GM12878 (cell line): ENCODE measurements around the gene CFAP20. TPM values are rescaled to one million over a fixed set of nuclear protein-coding genes. Genes with fewer than 3 reads are reported as not detected.

ENCODE experiments used
- BCL11A ChIP-seq: IDR thresholded peaks from 2 replicates; pipeline ENCODE4 v1.6.1; 2011; ENCODE audit warnings: low read depth, low read length
- CTCF ChIP-seq, 3 experiments: IDR thresholded peaks in 2 of 3; conservative IDR thresholded peaks in 1 of 3; 2 replicates each; pipeline ENCODE4 v1.5.1; 2011; ENCODE audit warnings: low read depth in 3 of 3, low read length in 3 of 3, mild to moderate bottlenecking in 3 of 3, control low read depth in 2 of 3, moderate library complexity in 2 of 3, inconsistent platforms in 1 of 3, mixed read lengths in 1 of 3; ENCODE audit not compliant: control insufficient read depth in 2 of 3, insufficient read depth in 1 of 3; ENCODE audit errors: extremely low read depth in 1 of 3
- E4F1 ChIP-seq: fragments of 450-650 bp; IDR thresholded peaks from 2 replicates; pipeline ENCODE4 v1.6.1; 2018; ENCODE audit warnings: borderline replicate concordance, mild to moderate bottlenecking; ENCODE audit not compliant: partially characterized antibody
- FOXM1 ChIP-seq: IDR thresholded peaks from 2 replicates; pipeline ENCODE4 v1.6.1; 2012; ENCODE audit warnings: low read depth, mild to moderate bottlenecking, inconsistent platforms, low read length, moderate library complexity
- IKZF1 ChIP-seq: fragments of 450-650 bp; conservative IDR thresholded peaks from 2 replicates; pipeline ENCODE4 v1.6.1; 2017; ENCODE audit warnings: antibody characterized with exemption, mild to moderate bottlenecking
- MXI1 ChIP-seq: fragments of 150-350 bp; IDR thresholded peaks from 2 replicates; pipeline ENCODE4 v1.6.1; 2011; ENCODE audit warnings: low read depth, mild to moderate bottlenecking, inconsistent platforms, low read length, improper control_type of control experiment
- NFXL1 ChIP-seq: fragments of 450-650 bp; IDR thresholded peaks from 2 replicates; pipeline ENCODE4 v1.6.1; 2017; ENCODE audit warnings: antibody characterized with exemption, mild to moderate bottlenecking, borderline replicate concordance
- NFYA ChIP-seq: IDR thresholded peaks from 2 replicates; pipeline ENCODE4 v1.6.1; 2011; ENCODE audit warnings: low read depth, mild to moderate bottlenecking, low read length, improper control_type of control experiment, borderline replicate concordance
- NR2C1 ChIP-seq: fragments of 450-650 bp; IDR thresholded peaks from 2 replicates; pipeline ENCODE4 v1.6.1; 2017; ENCODE audit warnings: antibody characterized with exemption, mild to moderate bottlenecking, moderate library complexity
- PAX8 ChIP-seq: fragments of 450-650 bp; IDR thresholded peaks from 2 replicates; pipeline ENCODE4 v1.6.1; 2017; ENCODE audit warnings: mild to moderate bottlenecking, moderate library complexity
- SMAD1 ChIP-seq: fragments of 450-650 bp; IDR thresholded peaks from 2 replicates; pipeline ENCODE4 v1.6.1; 2018; ENCODE audit warnings: mild to moderate bottlenecking, low read depth; ENCODE audit not compliant: partially characterized antibody
- SMARCA5 ChIP-seq: fragments of 450-650 bp; IDR thresholded peaks from 2 replicates; pipeline ENCODE4 v1.6.1; 2017; ENCODE audit warnings: mild to moderate bottlenecking
- SREBF1 ChIP-seq: IDR thresholded peaks from 2 replicates; pipeline ENCODE4 v1.6.1; 2012; ENCODE audit warnings: mild to moderate bottlenecking, low read length
- SREBF2 ChIP-seq: IDR thresholded peaks from 2 replicates; pipeline ENCODE4 v1.6.1; 2012; ENCODE audit warnings: mild to moderate bottlenecking, low read length
- SUPT20H ChIP-seq: IDR thresholded peaks from 2 replicates; pipeline ENCODE4 v1.6.1; 2011; ENCODE audit warnings: low read depth, mild to moderate bottlenecking, low read length, moderate library complexity, borderline replicate concordance; ENCODE audit not compliant: control insufficient read depth
- ZNF217 ChIP-seq: fragments of 450-650 bp; IDR thresholded peaks from 2 replicates; pipeline ENCODE4 v1.6.1; 2017; ENCODE audit warnings: antibody characterized with exemption, mild to moderate bottlenecking
- ZNF384 ChIP-seq: IDR thresholded peaks from 2 replicates; pipeline ENCODE4 v1.6.1; 2012; ENCODE audit warnings: low read depth, mild to moderate bottlenecking, low read length, improper control_type of control experiment, borderline replicate concordance
- polyA plus RNA-seq, 11 experiments: library from polyadenylated mRNA; depleted of rRNA in 4 of 11; unstranded in 6 of 11; stranded (reverse) in 5 of 11; fragments of >200 nt; fragmentation: Nextera tagmentation in 4 of 11; fragmentation: Illumina TruSeq in 1 of 11; extraction: Ambion mirVana in 4 of 11; extraction: Trizol in 1 of 11; gene quantifications; 1 replicate in 1 of 11; 2 replicates in 10 of 11; pipeline versions ENCODE4 v1.2.1 to v1.2.3, GENCODE V29; 2011 to 2016; ENCODE audit warnings: inconsistent platforms in 2 of 11, missing spikeins in 2 of 11, low read depth in 1 of 11
- total RNA-seq, 4 experiments: library from RNA; depleted of rRNA in 3 of 4; stranded (reverse); fragments of >200 nt in 3 of 4; fragmentation: Illumina TruSeq in 1 of 4; extraction: Trizol in 1 of 4; gene quantifications; 2 replicates each; pipeline versions ENCODE4 v1.2.1 to v1.2.3, GENCODE V29; 2013 to 2021
- TF ChIP-seq, protein P1 (sequence below): IDR thresholded peaks from 2 replicates; pipeline ENCODE4 v1.6.1; 2012; ENCODE audit warnings: low read length, inconsistent platforms
- TF ChIP-seq, protein P2 (sequence below): IDR thresholded peaks from 2 replicates; pipeline ENCODE4 v1.6.1; 2012; ENCODE audit warnings: low read depth, low read length, improper control_type of control experiment
- TF ChIP-seq, protein P3 (sequence below): fragments of 450-650 bp; IDR thresholded peaks from 2 replicates; pipeline ENCODE4 v1.6.1; 2018; ENCODE audit warnings: mild to moderate bottlenecking, low read depth, moderate library complexity; ENCODE audit not compliant: partially characterized antibody

Gene CFAP20
- total and polyA plus RNA-seq, 10 of the 15 experiments (the other 5 are each of a cell fraction or from before 2014, with no cell fraction given) = 10.9 to 61.7 (median 46.2) TPM

DNA sequence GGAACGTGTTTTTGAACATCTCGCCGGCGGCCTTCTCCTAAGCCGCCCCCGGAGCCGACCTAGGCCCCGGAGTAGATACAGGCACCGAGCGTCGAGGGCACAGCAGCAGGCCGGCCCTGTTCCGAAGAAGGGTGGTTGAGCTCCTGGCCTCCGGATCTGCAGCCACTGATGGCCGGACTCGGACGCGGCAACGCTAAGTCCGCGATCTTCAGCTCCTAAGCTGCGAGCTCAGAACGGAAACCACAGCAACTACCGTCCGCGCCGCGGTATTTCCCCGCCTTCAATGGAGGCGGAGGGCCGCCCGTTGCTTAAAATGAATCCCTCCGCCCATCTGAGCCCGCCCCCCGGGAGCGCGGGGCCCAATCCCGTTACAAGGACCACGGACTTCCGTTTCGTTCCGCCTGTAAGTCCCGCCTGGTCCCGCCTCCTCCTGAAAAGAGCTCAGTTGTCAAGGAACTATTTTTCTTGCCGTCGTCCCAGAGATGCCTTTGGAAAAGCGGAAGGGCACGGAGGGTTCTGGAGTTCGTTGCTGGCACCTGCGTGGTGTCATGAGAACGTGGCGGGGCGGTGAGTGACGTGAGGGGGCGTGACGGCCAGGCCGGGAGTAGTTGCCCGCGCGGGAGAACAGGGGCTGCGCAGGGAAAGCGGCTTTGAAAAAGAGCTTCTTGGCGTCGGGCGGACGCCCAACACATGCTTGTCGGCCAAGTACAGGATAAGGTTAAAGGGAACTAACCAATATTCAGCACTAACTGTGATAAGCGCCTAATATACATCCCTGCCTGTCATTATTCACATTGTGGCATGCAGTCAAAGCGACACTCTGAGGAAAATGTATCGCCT, at the start of gene CFAP20 (continued):
- TF ChIP-seq IKZF1 = peak; percentile 98
- TF ChIP-seq, protein P1, sequence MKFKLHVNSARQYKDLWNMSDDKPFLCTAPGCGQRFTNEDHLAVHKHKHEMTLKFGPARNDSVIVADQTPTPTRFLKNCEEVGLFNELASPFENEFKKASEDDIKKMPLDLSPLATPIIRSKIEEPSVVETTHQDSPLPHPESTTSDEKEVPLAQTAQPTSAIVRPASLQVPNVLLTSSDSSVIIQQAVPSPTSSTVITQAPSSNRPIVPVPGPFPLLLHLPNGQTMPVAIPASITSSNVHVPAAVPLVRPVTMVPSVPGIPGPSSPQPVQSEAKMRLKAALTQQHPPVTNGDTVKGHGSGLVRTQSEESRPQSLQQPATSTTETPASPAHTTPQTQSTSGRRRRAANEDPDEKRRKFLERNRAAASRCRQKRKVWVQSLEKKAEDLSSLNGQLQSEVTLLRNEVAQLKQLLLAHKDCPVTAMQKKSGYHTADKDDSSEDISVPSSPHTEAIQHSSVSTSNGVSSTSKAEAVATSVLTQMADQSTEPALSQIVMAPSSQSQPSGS = no peak; the same call in 1 of the 2 replicates
- no peak for TF ChIP-seq NFYA
- TF ChIP-seq NFXL1 = no peak
- peak; percentile 74 for TF ChIP-seq MXI1
- no peak for TF ChIP-seq SMAD1
- TF ChIP-seq E4F1 = peak; percentile 80
- peak; percentile 61 for TF ChIP-seq BCL11A
- no peak for TF ChIP-seq SREBF1
- TF ChIP-seq SUPT20H = no peak
- peak; percentile 21; the same call in 1 of the 2 replicates for TF ChIP-seq SMARCA5
- TF ChIP-seq, protein P2, sequence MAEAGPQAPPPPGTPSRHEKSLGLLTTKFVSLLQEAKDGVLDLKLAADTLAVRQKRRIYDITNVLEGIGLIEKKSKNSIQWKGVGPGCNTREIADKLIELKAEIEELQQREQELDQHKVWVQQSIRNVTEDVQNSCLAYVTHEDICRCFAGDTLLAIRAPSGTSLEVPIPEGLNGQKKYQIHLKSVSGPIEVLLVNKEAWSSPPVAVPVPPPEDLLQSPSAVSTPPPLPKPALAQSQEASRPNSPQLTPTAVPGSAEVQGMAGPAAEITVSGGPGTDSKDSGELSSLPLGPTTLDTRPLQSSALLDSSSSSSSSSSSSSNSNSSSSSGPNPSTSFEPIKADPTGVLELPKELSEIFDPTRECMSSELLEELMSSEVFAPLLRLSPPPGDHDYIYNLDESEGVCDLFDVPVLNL = peak; percentile 38; the same call in 1 of the 2 replicates
- no peak for TF ChIP-seq ZNF217
- no peak for TF ChIP-seq PAX8
- TF ChIP-seq SREBF2 = no peak
- no peak for TF ChIP-seq ZNF384
- no peak for TF ChIP-seq CTCF (IDR thresholded peaks at IDR 0.05 in 2 of 3, conservative IDR thresholded peaks at IDR 0.05 in 1 of 3; ENCODE audit: control insufficient read depth in 2 of 3, extremely low read depth in 1 of 3, insufficient read depth in 1 of 3, low read depth in 3 of 3, low read length in 3 of 3)
- TF ChIP-seq FOXM1 = peak; percentile 69; the same call in 1 of the 2 replicates
- TF ChIP-seq, protein P3, sequence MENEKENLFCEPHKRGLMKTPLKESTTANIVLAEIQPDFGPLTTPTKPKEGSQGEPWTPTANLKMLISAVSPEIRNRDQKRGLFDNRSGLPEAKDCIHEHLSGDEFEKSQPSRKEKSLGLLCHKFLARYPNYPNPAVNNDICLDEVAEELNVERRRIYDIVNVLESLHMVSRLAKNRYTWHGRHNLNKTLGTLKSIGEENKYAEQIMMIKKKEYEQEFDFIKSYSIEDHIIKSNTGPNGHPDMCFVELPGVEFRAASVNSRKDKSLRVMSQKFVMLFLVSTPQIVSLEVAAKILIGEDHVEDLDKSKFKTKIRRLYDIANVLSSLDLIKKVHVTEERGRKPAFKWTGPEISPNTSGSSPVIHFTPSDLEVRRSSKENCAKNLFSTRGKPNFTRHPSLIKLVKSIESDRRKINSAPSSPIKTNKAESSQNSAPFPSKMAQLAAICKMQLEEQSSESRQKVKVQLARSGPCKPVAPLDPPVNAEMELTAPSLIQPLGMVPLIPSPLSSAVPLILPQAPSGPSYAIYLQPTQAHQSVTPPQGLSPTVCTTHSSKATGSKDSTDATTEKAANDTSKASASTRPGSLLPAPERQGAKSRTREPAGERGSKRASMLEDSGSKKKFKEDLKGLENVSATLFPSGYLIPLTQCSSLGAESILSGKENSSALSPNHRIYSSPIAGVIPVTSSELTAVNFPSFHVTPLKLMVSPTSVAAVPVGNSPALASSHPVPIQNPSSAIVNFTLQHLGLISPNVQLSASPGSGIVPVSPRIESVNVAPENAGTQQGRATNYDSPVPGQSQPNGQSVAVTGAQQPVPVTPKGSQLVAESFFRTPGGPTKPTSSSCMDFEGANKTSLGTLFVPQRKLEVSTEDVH = peak; percentile 87
- peak; percentile 35; the same call in 1 of the 2 replicates for TF ChIP-seq NR2C1
